Motor neuron (in vitro differentiated cells): ENCODE measurements around the gene ATP1A2. TPM values are rescaled to one million over a fixed set of nuclear protein-coding genes. Genes with fewer than 3 reads are reported as not detected.

Source experiments
- ATAC-seq, 8 experiments: fragments of 200-7000 bp; cut with Tn5 transposase; replicated peaks in 6 of 8; 2 replicates each; pipeline ENCODE4 v1.8.0; 2021; ENCODE audit warnings: mild to moderate bottlenecking in 8 of 8, moderate library complexity in 8 of 8
- H3K27ac ChIP-seq, 2 donors: fragments of 250-450 bp; sonication (Bioruptor Pico); 2 replicates each; pipeline ENCODE4 v1.9.0; 2021; ENCODE audit warnings: antibody characterized with exemption in 2 of 2, mild to moderate bottlenecking in 2 of 2, moderate library complexity in 1 of 2
- H3K4me1 ChIP-seq, 2 donors: fragments of 250-450 bp; sonication (Bioruptor Pico); replicated peaks in 1 of 2; 2 replicates each; pipeline ENCODE4 v1.6.1; 2021; ENCODE audit warnings: antibody characterized with exemption in 2 of 2, mild to moderate bottlenecking in 2 of 2, moderate library complexity in 1 of 2
- H3K4me3 ChIP-seq, 5 donors: fragments of 250-450 bp; sonication (Bioruptor Pico); 2 replicates each; pipeline ENCODE4 v1.9.0; 2021; ENCODE audit warnings: antibody characterized with exemption in 5 of 5, mild to moderate bottlenecking in 5 of 5, moderate library complexity in 4 of 5
- WGBS, 10 experiments: fragments of 450-650 bp; shearing (Covaris generic); methylation state at CpG; one replicate each; pipeline ENCODE4 v1.0.0; 2022; 5-methylcytosine and 5-hydroxymethylcytosine counted together
- in situ Hi-C, 9 experiments: fragments of 400-800 bp; cut with MboI; loops; one replicate each; pipeline ENCODE4 v1.15.0; 2021; ENCODE audit warnings: low sequenced_read_pairs in 9 of 9, low pct_unique_long_range_greater_than_20kb in 2 of 9; ENCODE audit not compliant: unreplicated experiment in 9 of 9
- total RNA-seq, 8 experiments: library from RNA; unstranded; fragments of 300-600 nt; gene quantifications; 2 replicates each; pipeline versions ENCODE4 v1.2.3 to v1.2.4, GENCODE V29; 2022

Gene ATP1A2
- total RNA-seq, 8 experiments from 2014 or later = 0.54 to 53.5 (median 1.2) TPM

DNA sequence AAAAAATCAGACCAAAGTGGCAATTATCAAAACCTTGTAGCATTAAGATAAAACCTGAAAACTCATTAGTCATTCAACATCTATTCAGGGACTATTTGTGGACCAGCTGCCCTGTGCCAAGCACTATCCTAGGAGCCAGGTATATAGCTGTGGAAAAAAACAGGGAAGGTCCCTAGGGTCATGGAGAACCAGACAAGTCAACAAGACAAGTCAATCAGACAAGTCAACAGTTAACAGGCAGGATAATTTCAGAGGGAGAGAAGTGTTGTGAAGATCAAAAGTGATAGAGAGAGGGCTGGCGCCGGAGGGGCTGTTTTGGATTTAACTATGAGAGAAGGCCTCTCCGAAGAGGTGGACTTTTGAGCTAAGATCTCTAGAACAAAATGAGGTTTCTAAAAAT is 32.6 kb downstream of the ATP1A2 start:
- in situ Hi-C loops = no loop called here
- no peak for ATAC-seq
- H3K27ac ChIP-seq = no peak overlapping the region
- no peak overlapping the region for H3K4me3 ChIP-seq
- peaks cover 0 to 6% of the 10 kb centered on the region in 2 donors for H3K4me1 ChIP-seq
- 80 to 100% (median 100%) methylated on average over 1 to 3 of the region's 3 CpGs; no CpG with 5 or more reads in 2 of the 10 experiments for WGBS, 10 experiments

DNA sequence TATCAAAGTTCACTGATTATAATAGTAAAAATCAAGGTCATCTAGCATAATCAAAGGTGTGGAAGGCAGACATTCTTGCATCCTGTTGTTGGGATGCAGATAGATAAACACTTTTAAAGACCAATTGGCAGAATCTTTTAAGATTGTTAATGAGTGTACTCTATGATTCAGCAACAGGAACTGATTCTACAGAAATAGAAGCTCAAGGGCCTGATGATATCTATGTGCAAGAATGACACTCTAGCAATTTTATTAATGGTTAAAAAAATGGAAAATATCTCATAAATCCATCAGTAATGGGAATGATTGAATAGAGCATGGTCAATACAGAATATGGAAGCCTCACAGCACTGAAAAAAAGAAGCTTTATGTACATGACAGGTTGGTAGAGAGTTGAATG is 33.7 kb downstream of the ATP1A2 start:
- Histone ChIP-seq H3K4me3 (no peak overlapping the region), H3K4me1 (peaks cover 0 to 6% of the 10 kb centered on the region in 2 donors), H3K27ac (no peak overlapping the region)
- in situ Hi-C loops = no loop called here
- peak in 2 of 8 experiments; percentile 64 to 69 for ATAC-seq

DNA sequence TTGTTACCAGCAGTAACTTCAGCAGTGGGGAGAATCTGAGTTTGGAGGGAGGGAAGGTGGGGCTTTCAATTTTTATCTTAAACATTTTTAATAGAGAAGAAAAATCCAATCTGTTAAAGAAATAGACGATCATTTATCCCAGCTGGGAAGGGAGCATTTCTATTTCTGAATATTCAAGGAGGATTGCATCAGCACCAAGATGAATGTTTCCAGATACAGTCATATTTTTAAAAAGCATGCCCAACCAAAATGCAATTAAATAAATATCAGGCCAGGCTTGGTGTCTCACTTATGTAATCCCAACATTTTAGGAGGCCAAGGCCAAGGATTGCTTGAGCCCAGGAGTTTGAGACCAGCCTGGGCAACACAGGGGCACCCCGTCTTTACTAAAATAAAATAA is 34.2 kb downstream of the ATP1A2 start:
- Histone ChIP-seq H3K4me3 (no peak overlapping the region), H3K4me1 (peaks cover 0 to 6% of the 10 kb centered on the region in 2 donors), H3K27ac (no peak overlapping the region)
- WGBS, 10 experiments = 0 to 100% (median 71%) methylated on average over 1 to 2 of the region's 2 CpGs; no CpG with 5 or more reads in 2 of the 10 experiments
- peak in 5 of 8 experiments; percentile 39 to 85 (median 60) for ATAC-seq
- in situ Hi-C loops = no loop called here

DNA sequence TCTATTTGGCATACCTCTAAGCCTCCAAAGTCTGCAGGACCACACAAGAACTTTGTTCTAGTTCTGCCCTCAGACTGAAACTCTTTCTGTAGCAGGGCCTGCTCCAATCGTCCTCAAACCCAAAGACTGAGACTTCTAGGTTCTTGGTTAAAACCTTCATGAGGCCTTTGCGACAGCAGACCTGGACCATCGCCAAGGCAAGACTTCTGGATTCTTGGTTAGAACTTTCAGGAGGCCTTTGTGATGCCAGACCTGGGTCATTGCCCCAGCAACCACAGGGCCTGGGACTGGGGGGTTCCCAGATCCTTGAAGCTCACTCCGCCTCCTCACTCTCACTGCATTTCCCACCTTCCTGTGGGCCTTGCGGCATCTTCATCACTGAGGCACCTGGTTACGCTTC is 35.7 kb downstream of the ATP1A2 start, which contains the start of gene ATP1A4:
TSS of gene ATP1A4 (plus strand) at position 301 of the 400 bp plus-strand sequence. CDS start 438 bp downstream, outside the sequence.
- in situ Hi-C loops = no loop called here
- 84 to 100% (median 100%) methylated on average over 1 to 6 of the region's 6 CpGs; no CpG with 5 or more reads in 3 of the 10 experiments for WGBS, 10 experiments
- no peak within 1 kb of the TSS for H3K4me3 ChIP-seq
- H3K27ac ChIP-seq = no peak within 1 kb of the TSS
- H3K4me1 ChIP-seq = peaks cover 0 to 6% of the 10 kb centered on the region in 2 donors
- no peak for ATAC-seq

DNA sequence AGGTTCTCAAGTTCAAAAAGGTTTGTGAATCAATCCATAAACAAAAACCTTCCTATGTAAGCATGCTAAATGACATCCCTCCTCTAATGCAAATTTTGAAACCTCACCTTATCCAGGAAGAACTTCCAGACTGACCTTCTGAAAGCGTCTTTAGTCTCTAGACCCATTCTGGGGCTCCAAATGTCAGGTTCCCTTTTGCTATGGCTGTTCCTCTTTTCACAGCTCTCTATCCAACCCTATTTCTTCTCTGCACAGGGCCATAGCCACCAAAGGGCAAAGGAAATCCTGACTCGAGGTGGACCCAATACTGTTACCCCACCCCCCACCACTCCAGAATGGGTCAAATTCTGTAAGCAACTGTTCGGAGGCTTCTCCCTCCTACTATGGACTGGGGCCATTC is 39.2 kb downstream of the ATP1A2 start:
- Histone ChIP-seq H3K4me3 (no peak overlapping the region), H3K27ac (no peak overlapping the region), H3K4me1 (no peaks in the 10 kb centered on the region)
- 59 to 100% (median 86%) methylated on average over 1 to 3 of the region's 3 CpGs; no CpG with 5 or more reads in 3 of the 10 experiments for WGBS, 10 experiments
- ATAC-seq = no peak
- in situ Hi-C loops = no loop called here

DNA sequence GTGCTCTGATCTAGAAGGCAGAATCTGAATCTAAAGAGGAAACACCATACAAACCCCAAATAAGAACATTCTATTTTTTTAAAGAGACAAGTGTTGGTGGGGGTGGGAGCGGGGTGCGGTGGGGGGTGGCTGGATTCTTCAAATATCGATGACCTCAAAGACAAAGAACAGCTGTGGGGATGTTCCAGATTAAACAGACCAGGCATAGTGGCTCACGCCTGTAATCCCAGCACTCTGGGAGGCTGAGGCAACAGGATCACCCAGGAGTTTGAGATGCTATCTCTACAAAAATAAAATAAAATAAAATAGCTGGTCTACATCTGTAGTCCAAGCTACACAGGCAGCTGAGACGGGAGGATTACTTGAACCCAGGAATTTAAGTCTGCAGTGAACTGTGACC is 40.8 kb downstream of the ATP1A2 start:
- no peak for ATAC-seq
- in situ Hi-C loops = no loop called here
- Histone ChIP-seq H3K4me1 (no peaks in the 10 kb centered on the region), H3K4me3 (no peak overlapping the region), H3K27ac (no peak overlapping the region)
- 60 to 100% (median 93%) methylated on average over 1 to 4 of the region's 5 CpGs; no CpG with 5 or more reads in 5 of the 10 experiments for WGBS, 10 experiments

DNA sequence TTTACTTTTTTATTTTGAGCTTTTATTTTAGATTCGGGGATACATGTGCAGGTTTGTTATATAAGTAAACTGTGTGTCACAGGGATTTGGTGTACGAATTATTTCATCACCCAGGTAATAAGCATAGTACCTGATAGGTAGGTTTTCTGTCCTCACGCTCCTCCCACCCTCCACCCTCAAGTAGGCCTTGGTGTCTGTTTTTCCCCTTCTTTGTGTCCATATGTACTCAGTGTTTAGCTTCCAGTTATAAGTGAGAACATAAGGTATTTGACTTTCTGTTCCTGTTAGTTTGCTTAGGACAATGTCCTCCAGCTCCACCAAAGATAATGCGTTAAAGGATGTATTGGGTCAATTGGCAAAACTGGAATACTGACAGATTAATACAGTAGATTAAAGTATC is 41.6 kb downstream of the ATP1A2 start:
- no peak for ATAC-seq
- 48 to 100% (median 81%) methylated on average over 1 to 4 of the region's 4 CpGs; no CpG with 5 or more reads in 1 of the 10 experiments for WGBS, 10 experiments
- in situ Hi-C loops = no loop called here

DNA sequence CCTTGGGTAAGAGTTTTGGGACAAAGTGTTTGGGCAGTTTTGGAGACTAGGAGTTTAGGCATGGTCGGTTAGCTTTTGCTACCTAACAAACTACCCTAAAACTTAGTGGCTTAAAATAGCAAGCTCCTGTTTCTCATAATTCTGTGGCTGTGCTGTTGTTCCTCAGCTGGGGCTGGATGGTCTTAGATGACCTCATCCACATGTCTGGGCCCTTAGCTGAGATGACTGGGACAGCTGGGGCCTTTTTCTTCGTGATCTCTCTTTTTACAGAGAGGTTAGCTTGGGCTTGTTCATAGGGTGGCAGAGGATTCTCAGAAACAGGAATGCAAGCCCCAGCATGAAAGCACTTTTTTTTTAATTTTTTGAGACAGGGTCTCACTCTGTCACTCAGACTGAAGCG is 42.5 kb downstream of the ATP1A2 start:
- in situ Hi-C loops = no loop called here
- WGBS, 10 experiments = 67 to 100% (median 90%) methylated on average over 1 to 3 of the region's 3 CpGs; no CpG with 5 or more reads in 2 of the 10 experiments
- H3K27ac ChIP-seq = no peak overlapping the region
- no peak for ATAC-seq
- no peak overlapping the region for H3K4me3 ChIP-seq
- H3K4me1 ChIP-seq = no peaks in the 10 kb centered on the region

More for the DNA sequence above, 41.6 kb downstream of the ATP1A2 start:
- no peak overlapping the region for H3K4me3 ChIP-seq
- H3K4me1 ChIP-seq = no peaks in the 10 kb centered on the region
- no peak overlapping the region for H3K27ac ChIP-seq

DNA sequence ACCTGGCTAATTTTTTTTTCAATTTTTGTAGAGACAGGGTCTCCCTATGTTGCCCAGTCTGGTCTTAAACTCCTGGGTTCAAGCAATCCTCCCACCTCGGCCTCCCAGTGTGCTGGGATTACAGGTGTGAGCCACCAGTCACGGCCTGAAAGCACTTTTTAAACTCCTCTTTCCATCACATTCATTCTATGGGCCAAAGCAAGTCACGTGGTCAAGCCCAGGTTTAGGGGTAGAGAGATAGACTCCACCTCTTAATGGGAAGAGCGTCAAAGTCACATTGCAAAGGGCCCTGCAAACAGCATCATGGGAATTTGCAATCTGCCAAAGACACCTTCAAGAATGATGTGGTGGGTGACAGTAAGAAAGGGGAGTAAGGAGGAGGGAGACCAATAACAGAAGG is 43.0 kb downstream of the ATP1A2 start:
- H3K4me3 ChIP-seq = no peak overlapping the region
- no peak for ATAC-seq
- no peaks in the 10 kb centered on the region for H3K4me1 ChIP-seq
- no peak overlapping the region for H3K27ac ChIP-seq
- WGBS, 10 experiments = 0 to 94% (median 81%) methylated on average over 1 to 4 of the region's 4 CpGs; no CpG with 5 or more reads in 3 of the 10 experiments
- in situ Hi-C loops = no loop called here

DNA sequence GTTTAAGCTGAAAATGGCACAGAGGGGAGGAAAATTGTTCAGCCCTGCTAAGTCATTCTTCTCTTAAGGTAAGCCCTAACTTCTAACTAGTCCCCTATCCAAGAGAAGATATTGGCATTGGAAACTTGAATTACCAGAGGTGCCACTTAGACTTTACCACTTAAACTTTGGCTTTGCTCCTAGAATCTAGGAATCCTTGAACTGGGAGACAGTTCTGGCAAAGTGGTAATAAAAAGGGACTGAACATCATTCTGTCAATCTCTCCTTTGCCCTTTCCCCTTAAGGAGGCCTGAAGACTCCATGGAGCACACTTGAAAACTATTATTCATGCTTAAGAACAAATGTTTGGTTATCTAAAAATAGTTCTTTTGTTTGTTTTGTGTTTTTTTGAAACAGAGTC is 44.3 kb downstream of the ATP1A2 start:
- no peak overlapping the region for H3K4me3 ChIP-seq
- H3K4me1 ChIP-seq = no peaks in the 10 kb centered on the region
- in situ Hi-C loops = no loop called here
- ATAC-seq = no peak
- H3K27ac ChIP-seq = no peak overlapping the region

DNA sequence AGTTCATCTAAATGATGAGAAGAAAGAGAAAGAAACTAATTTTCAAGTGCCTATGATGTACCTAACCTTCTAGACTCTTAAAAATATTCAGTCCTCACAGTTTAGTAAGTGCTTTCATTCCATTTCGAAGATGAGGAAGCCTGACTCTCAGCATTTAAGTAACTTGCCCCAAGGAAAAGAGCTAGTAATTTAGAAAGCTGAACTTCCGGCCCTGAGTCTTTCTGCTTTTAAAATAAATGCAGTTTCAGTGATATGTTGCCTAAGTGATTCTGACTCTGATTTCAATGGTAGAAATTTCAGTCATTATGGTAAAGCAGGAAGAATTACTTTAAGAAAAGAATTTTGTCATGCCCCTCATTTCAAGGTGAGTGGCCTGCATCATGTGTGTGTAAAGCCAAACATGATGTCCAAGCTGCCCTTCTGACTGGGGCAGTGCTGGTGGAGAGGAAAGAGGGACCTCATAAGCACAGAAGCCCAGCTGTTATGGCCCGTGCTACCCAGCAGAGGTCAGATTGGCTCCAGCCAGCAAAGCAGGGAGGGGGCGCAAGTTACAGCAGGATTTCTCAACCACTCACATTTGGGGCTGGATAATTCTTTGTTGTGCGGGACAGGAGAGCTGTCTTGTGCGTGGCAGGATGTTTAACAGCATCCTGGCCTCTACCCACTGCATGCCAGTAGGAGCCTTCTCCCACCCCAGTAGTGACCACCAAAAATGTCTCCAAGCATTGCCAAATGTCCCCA is 46.6 kb downstream of the ATP1A2 start:
- WGBS, 10 experiments = 47 to 94% (median 58%) methylated on average over 2 to 6 of the region's 6 CpGs; no CpG with 5 or more reads in 1 of the 10 experiments
- Histone ChIP-seq H3K4me1 (no peaks in the 10 kb centered on the region), H3K4me3 (no peak overlapping the region), H3K27ac (no peak overlapping the region)
- in situ Hi-C loops = no loop called here
- ATAC-seq = peak in 6 of 8 experiments; percentile 24 to 76 (median 70)

DNA sequence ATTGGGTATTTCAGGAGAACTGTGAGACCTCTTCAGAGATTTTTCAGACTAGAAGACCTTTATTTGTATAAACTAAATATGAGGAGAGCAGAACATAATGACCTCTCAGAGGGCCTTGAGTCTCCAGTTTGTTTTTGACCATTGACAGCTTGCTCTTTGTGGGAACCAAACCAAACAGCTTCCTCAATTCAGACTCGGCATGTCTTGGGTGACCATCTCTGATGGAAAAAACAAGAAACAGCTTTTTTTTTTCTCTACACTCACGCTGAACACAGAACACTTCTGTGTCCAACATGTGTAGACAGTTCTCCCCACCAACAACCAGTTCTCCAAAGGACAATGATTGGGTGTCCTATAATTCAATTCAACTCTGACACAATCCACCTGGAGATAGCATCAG is 47.4 kb downstream of the ATP1A2 start:
- in situ Hi-C loops = no loop called here
- no peak for ATAC-seq

DNA sequence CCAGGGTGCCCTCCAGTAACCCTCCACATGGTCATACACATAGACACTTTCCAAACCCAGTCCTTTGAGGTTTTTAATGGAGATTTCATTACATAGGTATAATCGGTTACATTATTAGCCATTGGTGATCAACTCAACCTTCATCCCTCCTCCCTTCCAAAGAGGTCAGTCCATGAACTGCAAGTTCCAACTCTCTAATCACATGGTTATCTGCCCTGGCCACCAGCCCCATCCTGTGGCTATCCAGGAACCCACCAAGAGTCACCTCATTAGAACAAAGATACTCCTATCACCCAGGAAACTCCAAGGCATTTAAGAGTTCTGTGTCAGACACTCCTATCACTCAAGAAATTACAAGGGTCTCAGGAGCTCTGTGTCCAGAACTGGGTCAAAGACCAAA is 48.1 kb downstream of the ATP1A2 start:
- H3K4me1 ChIP-seq = peaks cover 0 to 2% of the 10 kb centered on the region in 2 donors
- H3K27ac ChIP-seq = no peak overlapping the region
- in situ Hi-C loops = no loop called here
- no peak overlapping the region for H3K4me3 ChIP-seq
- ATAC-seq = peak in 4 of 8 experiments; percentile 43 to 55 (median 50)
- 89 to 100% (median 100%) methylated on average over 1 of the region's 1 CpG; no CpG with 5 or more reads in 4 of the 10 experiments for WGBS, 10 experiments

More for the DNA sequence above, 47.4 kb downstream of the ATP1A2 start:
- no peak overlapping the region for H3K27ac ChIP-seq
- no peak overlapping the region for H3K4me3 ChIP-seq
- WGBS, 10 experiments = 17 to 100% (median 91%) methylated on average over 1 to 2 of the region's 2 CpGs; no CpG with 5 or more reads in 1 of the 10 experiments
- H3K4me1 ChIP-seq = no peaks in the 10 kb centered on the region
